Measurements from ENCODE around the gene CDK18.

DNA sequence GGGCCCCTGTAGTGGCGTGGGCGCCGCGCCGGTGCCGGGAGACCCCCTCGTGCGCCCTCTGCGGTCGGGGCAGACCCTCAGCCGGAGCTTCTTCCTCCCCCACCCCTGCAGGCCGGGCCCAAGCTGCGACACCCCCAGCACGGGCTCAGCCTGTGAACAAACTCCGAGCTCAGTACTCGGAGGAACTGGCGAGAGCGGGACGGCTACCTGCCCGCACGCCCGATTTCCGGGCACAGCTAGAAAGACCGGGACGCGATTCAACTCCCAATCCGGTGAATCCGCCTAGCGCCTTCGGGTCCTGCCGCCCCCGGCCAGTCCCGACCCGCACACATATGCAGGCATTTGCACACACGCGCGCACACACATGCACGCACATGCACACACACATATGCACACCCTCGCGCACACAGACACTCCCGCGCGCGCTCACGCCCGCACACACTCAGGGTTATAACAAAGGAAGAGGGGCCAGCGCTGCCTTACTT lies 48.0 kb upstream of the CDK18 start:
- TF ChIP-seq NR2F2 (IDR thresholded peaks at IDR 0.05) = no peak
- TF ChIP-seq, protein P1, sequence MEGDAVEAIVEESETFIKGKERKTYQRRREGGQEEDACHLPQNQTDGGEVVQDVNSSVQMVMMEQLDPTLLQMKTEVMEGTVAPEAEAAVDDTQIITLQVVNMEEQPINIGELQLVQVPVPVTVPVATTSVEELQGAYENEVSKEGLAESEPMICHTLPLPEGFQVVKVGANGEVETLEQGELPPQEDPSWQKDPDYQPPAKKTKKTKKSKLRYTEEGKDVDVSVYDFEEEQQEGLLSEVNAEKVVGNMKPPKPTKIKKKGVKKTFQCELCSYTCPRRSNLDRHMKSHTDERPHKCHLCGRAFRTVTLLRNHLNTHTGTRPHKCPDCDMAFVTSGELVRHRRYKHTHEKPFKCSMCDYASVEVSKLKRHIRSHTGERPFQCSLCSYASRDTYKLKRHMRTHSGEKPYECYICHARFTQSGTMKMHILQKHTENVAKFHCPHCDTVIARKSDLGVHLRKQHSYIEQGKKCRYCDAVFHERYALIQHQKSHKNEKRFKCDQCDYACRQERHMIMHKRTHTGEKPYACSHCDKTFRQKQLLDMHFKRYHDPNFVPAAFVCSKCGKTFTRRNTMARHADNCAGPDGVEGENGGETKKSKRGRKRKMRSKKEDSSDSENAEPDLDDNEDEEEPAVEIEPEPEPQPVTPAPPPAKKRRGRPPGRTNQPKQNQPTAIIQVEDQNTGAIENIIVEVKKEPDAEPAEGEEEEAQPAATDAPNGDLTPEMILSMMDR (IDR thresholded peaks at IDR 0.05; ENCODE audit: low read depth, low read length, missing input control) = no peak
- TF ChIP-seq, protein P2, sequence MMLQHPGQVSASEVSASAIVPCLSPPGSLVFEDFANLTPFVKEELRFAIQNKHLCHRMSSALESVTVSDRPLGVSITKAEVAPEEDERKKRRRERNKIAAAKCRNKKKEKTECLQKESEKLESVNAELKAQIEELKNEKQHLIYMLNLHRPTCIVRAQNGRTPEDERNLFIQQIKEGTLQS (IDR thresholded peaks at IDR 0.05) = no peak
- no peak for TF ChIP-seq SP1 (IDR thresholded peaks at IDR 0.05)
- TF ChIP-seq, protein P3, sequence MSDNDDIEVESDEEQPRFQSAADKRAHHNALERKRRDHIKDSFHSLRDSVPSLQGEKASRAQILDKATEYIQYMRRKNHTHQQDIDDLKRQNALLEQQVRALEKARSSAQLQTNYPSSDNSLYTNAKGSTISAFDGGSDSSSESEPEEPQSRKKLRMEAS (IDR thresholded peaks at IDR 0.05) = no peak
- no peak for TF ChIP-seq FOXA1 (IDR thresholded peaks at IDR 0.05)
- TF ChIP-seq, protein P4, sequence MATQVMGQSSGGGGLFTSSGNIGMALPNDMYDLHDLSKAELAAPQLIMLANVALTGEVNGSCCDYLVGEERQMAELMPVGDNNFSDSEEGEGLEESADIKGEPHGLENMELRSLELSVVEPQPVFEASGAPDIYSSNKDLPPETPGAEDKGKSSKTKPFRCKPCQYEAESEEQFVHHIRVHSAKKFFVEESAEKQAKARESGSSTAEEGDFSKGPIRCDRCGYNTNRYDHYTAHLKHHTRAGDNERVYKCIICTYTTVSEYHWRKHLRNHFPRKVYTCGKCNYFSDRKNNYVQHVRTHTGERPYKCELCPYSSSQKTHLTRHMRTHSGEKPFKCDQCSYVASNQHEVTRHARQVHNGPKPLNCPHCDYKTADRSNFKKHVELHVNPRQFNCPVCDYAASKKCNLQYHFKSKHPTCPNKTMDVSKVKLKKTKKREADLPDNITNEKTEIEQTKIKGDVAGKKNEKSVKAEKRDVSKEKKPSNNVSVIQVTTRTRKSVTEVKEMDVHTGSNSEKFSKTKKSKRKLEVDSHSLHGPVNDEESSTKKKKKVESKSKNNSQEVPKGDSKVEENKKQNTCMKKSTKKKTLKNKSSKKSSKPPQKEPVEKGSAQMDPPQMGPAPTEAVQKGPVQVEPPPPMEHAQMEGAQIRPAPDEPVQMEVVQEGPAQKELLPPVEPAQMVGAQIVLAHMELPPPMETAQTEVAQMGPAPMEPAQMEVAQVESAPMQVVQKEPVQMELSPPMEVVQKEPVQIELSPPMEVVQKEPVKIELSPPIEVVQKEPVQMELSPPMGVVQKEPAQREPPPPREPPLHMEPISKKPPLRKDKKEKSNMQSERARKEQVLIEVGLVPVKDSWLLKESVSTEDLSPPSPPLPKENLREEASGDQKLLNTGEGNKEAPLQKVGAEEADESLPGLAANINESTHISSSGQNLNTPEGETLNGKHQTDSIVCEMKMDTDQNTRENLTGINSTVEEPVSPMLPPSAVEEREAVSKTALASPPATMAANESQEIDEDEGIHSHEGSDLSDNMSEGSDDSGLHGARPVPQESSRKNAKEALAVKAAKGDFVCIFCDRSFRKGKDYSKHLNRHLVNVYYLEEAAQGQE (IDR thresholded peaks at IDR 0.05) = no peak
- no peak for TF ChIP-seq TAF1 (conservative IDR thresholded peaks at IDR 0.05)
- TF ChIP-seq RAD21 (IDR thresholded peaks at IDR 0.05) = no peak
